Adrenal gland (tissue), 5 donors: ENCODE data around the gene SCO2.

Experiments
- POLR2A ChIP-seq, 2 donors: fragments of 450-650 bp; IDR thresholded peaks; one replicate each; pipeline ENCODE4 v1.6.1; 2017; ENCODE audit warnings: antibody characterized with exemption in 2 of 2, mild to moderate bottlenecking in 2 of 2, moderate library complexity in 1 of 2
- TF ChIP-seq, protein P1 (sequence below), 6 experiments: fragments of 450-650 bp in 4 of 6; fragments of 200-600 bp in 2 of 6; sonication (generic) in 1 of 6; IDR thresholded peaks; 1 replicate in 5 of 6; 2 replicates in 1 of 6; pipeline versions ENCODE4 v1.5.1 to v1.8.0; 2016 to 2021; ENCODE audit warnings: antibody characterized with exemption in 6 of 6, mild to moderate bottlenecking in 2 of 6, moderate library complexity in 1 of 6
- donor health status: DM: no; HTN: no; CAD: no.

DNA sequence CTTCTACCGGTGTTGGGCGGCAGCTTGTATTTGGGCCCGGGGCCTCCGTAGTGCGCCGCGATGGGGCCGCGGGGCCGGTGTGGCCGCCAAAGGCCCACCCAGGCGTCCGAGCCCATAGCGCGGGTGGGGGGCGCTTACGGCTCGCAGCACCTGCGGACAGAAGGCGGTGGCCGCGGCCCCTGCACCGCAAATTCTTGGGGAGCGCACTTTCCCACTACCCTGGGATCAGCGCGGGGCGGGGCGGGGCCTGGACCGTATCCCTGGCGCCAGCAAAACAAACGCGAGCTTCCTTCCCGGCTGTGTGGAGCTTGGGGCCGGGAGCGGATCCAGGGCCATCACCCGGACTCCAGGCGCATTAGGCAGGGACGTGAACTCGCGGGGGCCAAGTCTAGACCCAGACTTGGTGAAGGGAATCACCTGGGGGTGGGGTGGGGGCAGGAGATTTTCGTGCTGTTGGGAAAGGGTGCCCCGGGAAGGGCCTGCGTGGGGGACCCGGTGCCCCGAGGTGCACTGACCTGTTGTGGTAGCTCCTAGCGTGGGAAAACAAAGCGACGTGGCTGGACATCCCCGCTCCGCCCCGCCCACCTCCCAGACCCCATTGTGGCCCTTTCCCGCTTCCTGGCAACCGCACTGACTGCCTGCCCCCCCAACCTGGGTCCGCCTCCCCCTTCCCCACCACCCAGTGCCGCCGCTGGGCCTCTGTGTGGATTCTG, 6.7 kb upstream of the SCO2 start:
- TF ChIP-seq, protein P1, sequence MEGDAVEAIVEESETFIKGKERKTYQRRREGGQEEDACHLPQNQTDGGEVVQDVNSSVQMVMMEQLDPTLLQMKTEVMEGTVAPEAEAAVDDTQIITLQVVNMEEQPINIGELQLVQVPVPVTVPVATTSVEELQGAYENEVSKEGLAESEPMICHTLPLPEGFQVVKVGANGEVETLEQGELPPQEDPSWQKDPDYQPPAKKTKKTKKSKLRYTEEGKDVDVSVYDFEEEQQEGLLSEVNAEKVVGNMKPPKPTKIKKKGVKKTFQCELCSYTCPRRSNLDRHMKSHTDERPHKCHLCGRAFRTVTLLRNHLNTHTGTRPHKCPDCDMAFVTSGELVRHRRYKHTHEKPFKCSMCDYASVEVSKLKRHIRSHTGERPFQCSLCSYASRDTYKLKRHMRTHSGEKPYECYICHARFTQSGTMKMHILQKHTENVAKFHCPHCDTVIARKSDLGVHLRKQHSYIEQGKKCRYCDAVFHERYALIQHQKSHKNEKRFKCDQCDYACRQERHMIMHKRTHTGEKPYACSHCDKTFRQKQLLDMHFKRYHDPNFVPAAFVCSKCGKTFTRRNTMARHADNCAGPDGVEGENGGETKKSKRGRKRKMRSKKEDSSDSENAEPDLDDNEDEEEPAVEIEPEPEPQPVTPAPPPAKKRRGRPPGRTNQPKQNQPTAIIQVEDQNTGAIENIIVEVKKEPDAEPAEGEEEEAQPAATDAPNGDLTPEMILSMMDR (IDR thresholded peaks at IDR 0.05): no peak
- peak in 1 of 2 donors; percentile 17 for TF ChIP-seq POLR2A (IDR thresholded peaks at IDR 0.05)
